Large intestine (tissue), 3 donors: ENCODE data around the gene PRM1. TPM values are rescaled to one million over a fixed set of nuclear protein-coding genes. Genes with fewer than 3 reads are reported as not detected.

Experiments
- DNase-seq, 2 donors: peaks; one replicate each; pipeline versions ENCODE4 v3.0.0 to v3.0.0-alpha.2; 2013
- H3K27ac ChIP-seq: one replicate; pipeline ENCODE4 v1.5.1; 2013; ENCODE audit warnings: low read length
- H3K27me3 ChIP-seq: 2 replicates; pipeline ENCODE4 v1.6.1; 2013; ENCODE audit warnings: low read length; ENCODE audit not compliant: control insufficient read depth, insufficient read depth
- H3K36me3 ChIP-seq: 2 replicates; pipeline ENCODE4 v1.6.1; 2013; ENCODE audit warnings: low read length; ENCODE audit not compliant: control insufficient read depth, insufficient read depth
- H3K4me1 ChIP-seq: one replicate; pipeline ENCODE4 v1.6.1; 2013; ENCODE audit warnings: low read length; ENCODE audit not compliant: control insufficient read depth, insufficient read depth
- H3K4me3 ChIP-seq: one replicate; pipeline ENCODE4 v1.5.1; 2013; ENCODE audit warnings: low read length
- H3K9me3 ChIP-seq: one replicate; pipeline ENCODE4 v1.6.1; 2013; ENCODE audit warnings: mild to moderate bottlenecking, low read depth, low read length, moderate library complexity; ENCODE audit not compliant: control insufficient read depth
- WGBS: methylation state at CpG from one replicate; pipeline ENCODE4 v1.1.5; 2013; ENCODE audit warnings: low lambda C conversion rate; ENCODE audit not compliant: insufficient coverage; 5-methylcytosine and 5-hydroxymethylcytosine counted together
- polyA plus RNA-seq: library from polyadenylated mRNA; unstranded; fragments of 120-200 nt; gene quantifications from one replicate; pipeline ENCODE4 v1.2.1, GENCODE V29; 2013

Gene PRM1
- polyA plus RNA-seq, 1 donor, result not detected

DNA sequence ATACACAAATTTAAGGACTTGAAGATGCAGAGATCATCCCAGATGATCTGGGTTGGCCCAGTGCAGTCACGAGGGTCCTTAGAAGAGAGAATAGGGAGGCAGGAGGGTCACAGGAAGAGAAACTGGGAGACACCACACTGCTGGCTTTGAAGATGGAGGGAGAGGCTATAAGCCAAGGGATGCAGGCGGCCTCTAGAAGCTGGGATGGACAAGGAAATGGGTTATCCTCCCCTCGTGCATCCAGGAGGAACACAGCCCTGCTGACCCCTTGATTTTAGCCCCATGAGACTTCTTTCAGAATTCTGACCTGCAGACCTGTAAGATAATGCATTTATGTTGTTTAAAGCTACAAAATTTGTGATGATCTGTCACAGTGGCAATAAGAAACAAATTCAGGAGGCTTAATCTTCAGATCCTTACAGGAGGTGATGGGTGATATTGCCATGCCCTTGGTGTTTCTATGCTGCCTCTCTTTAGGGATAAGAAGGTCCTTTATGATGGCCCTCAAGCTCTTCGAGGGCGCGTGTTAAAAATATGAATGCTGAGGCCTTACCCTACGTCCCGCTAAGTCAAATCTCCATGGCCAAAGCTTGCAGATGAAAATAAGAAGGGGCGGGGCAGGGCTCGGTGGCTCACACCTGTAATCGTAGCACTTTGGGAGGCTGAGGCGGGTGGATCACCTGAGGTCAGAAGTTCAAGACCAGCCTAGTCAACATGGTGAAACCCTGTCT is 3.4 kb downstream of the PRM1 start:
- no CpG with 5 or more reads among the region's 12 CpGs for WGBS
- H3K27ac ChIP-seq, result no peak overlapping the region

GRCh38 chr16:11276896-11277593 is 4.1 kb downstream of the PRM1 start:
- no CpG with 5 or more reads among the region's 11 CpGs for WGBS
- no peaks in the 10 kb centered on the region for H3K9me3 ChIP-seq
- H3K4me1 ChIP-seq, result peaks cover 6% of the 10 kb centered on the region
- no peak for DNase-seq
- H3K4me3 ChIP-seq, result no peak overlapping the region
- no peaks in the 10 kb centered on the region for H3K36me3 ChIP-seq
- no peak overlapping the region for H3K27ac ChIP-seq
- no peaks in the 10 kb centered on the region for H3K27me3 ChIP-seq

More for the DNA sequence above, 3.4 kb downstream of the PRM1 start:
- no peak for DNase-seq
- Histone ChIP-seq H3K36me3 (no peaks in the 10 kb centered on the region), H3K4me3 (no peak overlapping the region), H3K4me1 (peaks cover 6% of the 10 kb centered on the region), H3K27me3 (no peaks in the 10 kb centered on the region), H3K9me3 (no peaks in the 10 kb centered on the region)

GRCh38 chr16:11276143-11276895 is 4.8 kb downstream of the PRM1 start, which contains the start of gene PRM2:
Gene PRM2 (minus strand): TSS chr16:11276480. CDS start chr16:11276370, 110 bp downstream.
- WGBS, result no CpG with 5 or more reads among the region's 26 CpGs
- no peak for DNase-seq
- peaks cover 6% of the 10 kb centered on the region for H3K4me1 ChIP-seq
- H3K9me3 ChIP-seq, result no peaks in the 10 kb centered on the region
- no peaks in the 10 kb centered on the region for H3K36me3 ChIP-seq
- H3K27me3 ChIP-seq, result no peaks in the 10 kb centered on the region
- no peak within 1 kb of the TSS for H3K27ac ChIP-seq
- H3K4me3 ChIP-seq, result no peak within 1 kb of the TSS

GRCh38 chr16:11274964-11275363 is 6.2 kb downstream of the PRM1 start:
- H3K4me3 ChIP-seq, result no peak overlapping the region
- no peak overlapping the region for H3K27ac ChIP-seq
- no peak for DNase-seq
- no peaks in the 10 kb centered on the region for H3K9me3 ChIP-seq
- peaks cover 4% of the 10 kb centered on the region for H3K4me1 ChIP-seq
- no peaks in the 10 kb centered on the region for H3K27me3 ChIP-seq
- no peaks in the 10 kb centered on the region for H3K36me3 ChIP-seq
- no CpG with 5 or more reads among the region's 7 CpGs for WGBS

DNA sequence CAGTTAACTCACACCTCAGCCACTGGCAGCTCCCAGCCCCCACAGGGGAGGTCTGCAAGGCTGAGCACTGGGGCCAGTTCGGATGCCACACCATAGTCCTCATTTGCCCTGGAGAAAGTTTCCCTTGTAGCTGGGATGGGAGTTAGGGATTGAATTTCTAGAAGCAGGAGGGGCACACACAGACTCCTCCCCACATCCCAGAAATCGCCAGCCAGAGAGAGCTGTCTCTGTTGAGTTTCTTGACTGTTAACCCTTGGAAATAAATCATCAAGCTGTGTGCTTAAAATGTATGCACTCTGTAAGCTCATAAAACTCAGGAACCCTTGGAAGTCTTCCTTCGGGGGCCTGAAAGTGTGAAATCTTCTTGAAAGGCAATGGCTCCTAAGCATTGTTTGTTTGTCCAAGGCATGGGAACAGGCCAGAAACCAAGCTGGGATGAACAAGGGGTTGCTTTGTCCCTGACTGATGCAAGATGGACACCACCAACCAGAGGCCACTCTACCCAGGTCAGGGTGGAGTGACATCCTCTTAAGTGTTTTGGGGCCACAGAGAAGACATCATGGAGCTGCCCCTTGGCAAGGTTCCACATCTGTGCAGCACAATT is 7.3 kb downstream of the PRM1 start:
- no peak for DNase-seq
- Histone ChIP-seq H3K27me3 (no peaks in the 10 kb centered on the region), H3K9me3 (no peaks in the 10 kb centered on the region), H3K27ac (no peak overlapping the region), H3K4me1 (no peaks in the 10 kb centered on the region), H3K36me3 (no peaks in the 10 kb centered on the region), H3K4me3 (no peak overlapping the region)
- WGBS, result no CpG with 5 or more reads among the region's 3 CpGs

DNA sequence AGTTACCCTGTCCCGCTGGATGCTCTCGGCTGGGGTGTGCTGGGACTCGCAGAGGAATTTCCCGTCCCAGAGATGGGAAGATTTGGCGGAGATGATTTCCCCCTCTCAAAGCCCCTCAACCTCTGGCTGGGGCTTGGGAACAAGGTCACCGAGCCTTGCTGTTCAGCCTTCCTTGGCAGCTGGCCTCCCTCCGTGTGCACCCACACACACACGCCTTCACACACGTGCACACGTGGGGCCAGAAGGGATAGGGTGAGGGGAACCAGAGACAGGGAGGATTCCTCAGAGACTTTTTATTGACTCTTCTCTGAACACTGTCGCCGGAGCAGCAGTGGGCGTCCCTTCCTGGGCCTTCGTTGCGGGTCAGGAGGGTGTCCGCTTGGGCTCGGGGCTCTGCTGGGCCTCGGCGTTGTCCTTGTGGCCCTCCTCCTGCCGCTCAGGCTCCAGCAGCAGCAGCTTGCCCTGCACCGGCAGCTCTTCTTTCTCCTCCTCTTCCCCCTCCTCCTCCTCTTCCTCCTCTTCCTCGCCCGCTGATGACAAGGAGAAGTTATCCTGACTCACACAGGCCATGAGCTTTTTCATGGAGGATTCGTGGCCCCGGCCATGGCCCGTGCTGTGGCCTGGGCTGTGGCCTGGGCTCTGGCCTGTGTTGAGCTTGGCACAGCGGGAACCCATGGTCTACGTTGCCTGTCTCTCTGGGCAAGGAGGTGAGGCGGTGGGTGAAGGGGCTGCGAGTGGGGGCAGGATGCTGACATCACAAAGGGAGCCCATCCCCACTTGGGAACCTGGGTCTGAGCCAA is 8.0 kb downstream of the PRM1 start, which contains the start of gene PRM3:
TSS of gene PRM3 (minus strand) at position 709 of the 800 bp plus-strand sequence. CDS start at position 675, 34 bp downstream.
- no peaks in the 10 kb centered on the region for H3K27me3 ChIP-seq

GRCh38 chr16:11272484-11272883 is 8.6 kb downstream of the PRM1 start:
- H3K9me3 ChIP-seq, result no peaks in the 10 kb centered on the region

More for the DNA sequence above, 8.0 kb downstream of the PRM1 start, which contains the start of gene PRM3:
- no peak within 1 kb of the TSS for H3K4me3 ChIP-seq
- DNase-seq, result no peak
- no peak within 1 kb of the TSS for H3K27ac ChIP-seq
- 87% methylated on average over 6 of the region's 30 CpGs for WGBS
- no peaks in the 10 kb centered on the region for H3K4me1 ChIP-seq
- H3K36me3 ChIP-seq, result no peaks in the 10 kb centered on the region
- H3K9me3 ChIP-seq, result no peaks in the 10 kb centered on the region

DNA sequence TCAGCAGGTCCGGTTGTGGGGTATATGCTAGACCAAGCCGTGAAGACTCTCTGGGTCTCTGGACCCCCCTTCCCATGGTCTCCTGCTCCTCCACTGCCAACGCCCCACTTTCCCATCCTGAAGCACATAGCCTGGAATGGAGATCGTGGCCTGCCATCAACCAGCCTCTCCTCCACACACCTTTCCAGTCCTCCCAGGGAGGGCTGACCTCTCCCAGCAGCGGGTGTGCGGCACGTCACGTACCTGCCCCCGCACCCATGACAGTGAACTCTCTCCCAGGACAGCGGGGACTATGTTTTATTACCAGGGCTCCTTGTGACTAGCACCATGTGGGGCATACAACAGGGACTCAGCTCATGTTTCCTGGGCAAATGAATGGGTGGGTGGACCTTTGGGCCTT is 9.5 kb downstream of the PRM1 start:
- WGBS, result no CpG with 5 or more reads among the region's 10 CpGs
- DNase-seq, result no peak
- H3K27me3 ChIP-seq, result no peaks in the 10 kb centered on the region

More at GRCh38 chr16:11272484-11272883, 8.6 kb downstream of the PRM1 start:
- Histone ChIP-seq H3K4me1 (no peaks in the 10 kb centered on the region), H3K4me3 (no peak overlapping the region), H3K36me3 (no peaks in the 10 kb centered on the region), H3K27ac (no peak overlapping the region), H3K27me3 (no peaks in the 10 kb centered on the region)
- DNase-seq, result no peak
- no CpG with 5 or more reads among the region's 6 CpGs for WGBS

DNA sequence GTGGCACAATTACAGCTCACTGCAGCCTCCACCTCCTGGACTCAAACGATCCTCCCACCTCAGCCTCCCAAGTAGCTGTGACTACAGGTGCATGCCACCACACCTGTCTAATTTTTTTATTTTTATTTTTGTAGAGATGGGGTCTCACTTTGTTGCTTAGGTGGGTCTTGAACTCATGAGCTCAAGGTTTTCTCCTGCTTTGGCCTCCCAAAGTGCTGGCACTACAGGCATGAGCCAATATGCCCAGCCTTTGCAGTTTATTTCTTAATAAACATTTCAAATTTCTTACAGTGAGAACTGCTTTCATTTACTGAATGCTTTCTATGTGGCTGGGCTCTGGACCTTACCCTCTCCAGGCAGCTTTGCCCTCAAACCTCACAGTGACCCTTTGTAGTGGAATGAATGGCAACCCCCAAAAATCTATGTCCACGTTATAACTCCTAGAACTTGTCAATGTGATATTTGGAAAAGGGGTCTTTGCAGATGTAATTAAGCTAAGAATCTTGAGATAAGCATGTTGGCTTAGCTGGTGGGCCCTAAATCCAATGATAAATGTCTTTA is 10.4 kb downstream of the PRM1 start:
- no peaks in the 10 kb centered on the region for H3K9me3 ChIP-seq
- H3K4me1 ChIP-seq, result no peaks in the 10 kb centered on the region
- DNase-seq, result no peak
- no peaks in the 10 kb centered on the region for H3K27me3 ChIP-seq
- no peak overlapping the region for H3K4me3 ChIP-seq
- no CpG with 5 or more reads among the region's 2 CpGs for WGBS
- H3K27ac ChIP-seq, result no peak overlapping the region
- no peaks in the 10 kb centered on the region for H3K36me3 ChIP-seq

More for the DNA sequence above, 9.5 kb downstream of the PRM1 start:
- H3K9me3 ChIP-seq, result no peaks in the 10 kb centered on the region
- H3K36me3 ChIP-seq, result no peaks in the 10 kb centered on the region
- no peak overlapping the region for H3K4me3 ChIP-seq
- H3K4me1 ChIP-seq, result no peaks in the 10 kb centered on the region
- H3K27ac ChIP-seq, result no peak overlapping the region
